Natural killer cell (primary cell): Measurements from ENCODE around the gene ACTC1. TPM values are rescaled to one million over a fixed set of nuclear protein-coding genes. Genes with fewer than 3 reads are reported as not detected.

Experiments used
- ATAC-seq, 3 donors: fragments of 150-1000 bp in 2 of 3; fragments of 200-7000 bp in 1 of 3; cut with Tn5 transposase; 1 replicate in 1 of 3; 2 replicates in 2 of 3; pipeline ENCODE4 v1.10.0; 2021; ENCODE audit warnings: mild to moderate bottlenecking in 2 of 3, moderate library complexity in 2 of 3
- DNase-seq, 2 donors: peaks; one replicate each; pipeline versions ENCODE4 v3.0.0 to v3.0.0-alpha.2; 2013 to 2021; ENCODE audit warnings: mixed read lengths in 1 of 2
- H3K27ac ChIP-seq: one replicate; pipeline ENCODE4 v1.5.1; 2013; ENCODE audit warnings: mild to moderate bottlenecking, low read length
- H3K27me3 ChIP-seq: one replicate; pipeline ENCODE4 v1.6.1; 2013; ENCODE audit warnings: low read length; ENCODE audit not compliant: control insufficient read depth, insufficient read depth
- H3K36me3 ChIP-seq: one replicate; pipeline ENCODE4 v1.6.1; 2013; ENCODE audit warnings: low read length; ENCODE audit not compliant: control insufficient read depth, insufficient read depth
- H3K4me1 ChIP-seq: one replicate; pipeline ENCODE4 v1.6.1; 2013; ENCODE audit warnings: low read length; ENCODE audit not compliant: control insufficient read depth, insufficient read depth
- H3K4me3 ChIP-seq: one replicate; pipeline ENCODE4 v1.5.1; 2013; ENCODE audit warnings: low read length
- H3K9me3 ChIP-seq: one replicate; pipeline ENCODE4 v1.6.1; 2013; ENCODE audit warnings: low read length; ENCODE audit not compliant: control insufficient read depth, insufficient read depth
- H3K27ac Mint-ChIP-seq, 2 donors: one replicate each; pipeline ENCODE4 v1.8.0; 2022; ENCODE audit warnings: mild to moderate bottlenecking in 2 of 2, mixed read lengths in 2 of 2, moderate library complexity in 1 of 2
- H3K27me3 Mint-ChIP-seq, 2 donors: one replicate each; pipeline ENCODE4 v1.8.0; 2022; ENCODE audit warnings: low read depth in 2 of 2, mixed read lengths in 2 of 2
- H3K36me3 Mint-ChIP-seq: one replicate; pipeline ENCODE4 v1.8.0; 2022; ENCODE audit warnings: mixed read lengths
- H3K4me1 Mint-ChIP-seq, 2 donors: one replicate each; pipeline ENCODE4 v1.8.0; 2022; ENCODE audit warnings: mixed read lengths in 2 of 2
- H3K4me3 Mint-ChIP-seq: one replicate; pipeline ENCODE4 v1.8.0; 2022; ENCODE audit warnings: mild to moderate bottlenecking, moderate library complexity, mixed read lengths
- H3K9me3 Mint-ChIP-seq, 2 donors: one replicate each; pipeline ENCODE4 v1.8.0; 2022; ENCODE audit warnings: mixed read lengths in 2 of 2
- WGBS: methylation state at CpG from one replicate; pipeline ENCODE4 v1.1.7; 2013; ENCODE audit warnings: missing lambda C conversion rate; ENCODE audit not compliant: insufficient coverage; 5-methylcytosine and 5-hydroxymethylcytosine counted together
- intact Hi-C: fragments of 100-400 bp; cut with micrococcal nuclease; formaldehyde crosslinking; loops from one replicate; pipeline ENCODE4 v1.14.2; 2022
- total RNA-seq, 4 donors: library from RNA; stranded (reverse); fragments of 120-200 nt in 1 of 4; gene quantifications; one replicate each; pipeline versions ENCODE4 v1.2.3 to v1.2.4, GENCODE V29; 2013 to 2022
- TF ChIP-seq, protein P1 (sequence below): fragments of 200-600 bp; IDR thresholded peaks from one replicate; pipeline ENCODE4 v1.8.0; 2022; ENCODE audit warnings: antibody characterized with exemption

ACTC1 gene
- total RNA-seq, 3 donors from 2014 or later (not counting 1 experiment from before 2014, with no cell fraction given), result not detected

GRCh38 chr15:34754171-34754601, 41.2 kb downstream of the ACTC1 start:
- Mint-ChIP-seq H3K27ac (no peak overlapping the region), H3K4me1 (peaks cover 0 to 4% of the 10 kb centered on the region in 2 donors), H3K4me3 (no peak overlapping the region), H3K27me3 (peaks cover 48 to 82% of the 10 kb centered on the region in 2 donors), H3K9me3 (no peaks in the 10 kb centered on the region), H3K36me3 (no peaks in the 10 kb centered on the region)
- WGBS, result 10% methylated on average over 27 of the region's 27 CpGs
- no peaks in the 10 kb centered on the region for H3K9me3 ChIP-seq
- TF ChIP-seq, protein P1, sequence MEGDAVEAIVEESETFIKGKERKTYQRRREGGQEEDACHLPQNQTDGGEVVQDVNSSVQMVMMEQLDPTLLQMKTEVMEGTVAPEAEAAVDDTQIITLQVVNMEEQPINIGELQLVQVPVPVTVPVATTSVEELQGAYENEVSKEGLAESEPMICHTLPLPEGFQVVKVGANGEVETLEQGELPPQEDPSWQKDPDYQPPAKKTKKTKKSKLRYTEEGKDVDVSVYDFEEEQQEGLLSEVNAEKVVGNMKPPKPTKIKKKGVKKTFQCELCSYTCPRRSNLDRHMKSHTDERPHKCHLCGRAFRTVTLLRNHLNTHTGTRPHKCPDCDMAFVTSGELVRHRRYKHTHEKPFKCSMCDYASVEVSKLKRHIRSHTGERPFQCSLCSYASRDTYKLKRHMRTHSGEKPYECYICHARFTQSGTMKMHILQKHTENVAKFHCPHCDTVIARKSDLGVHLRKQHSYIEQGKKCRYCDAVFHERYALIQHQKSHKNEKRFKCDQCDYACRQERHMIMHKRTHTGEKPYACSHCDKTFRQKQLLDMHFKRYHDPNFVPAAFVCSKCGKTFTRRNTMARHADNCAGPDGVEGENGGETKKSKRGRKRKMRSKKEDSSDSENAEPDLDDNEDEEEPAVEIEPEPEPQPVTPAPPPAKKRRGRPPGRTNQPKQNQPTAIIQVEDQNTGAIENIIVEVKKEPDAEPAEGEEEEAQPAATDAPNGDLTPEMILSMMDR, result no peak
- H3K36me3 ChIP-seq, result no peaks in the 10 kb centered on the region
- peaks cover 20% of the 10 kb centered on the region for H3K27me3 ChIP-seq
- intact Hi-C loops, result no loop called here
- no peak overlapping the region for H3K4me3 ChIP-seq
- no peaks in the 10 kb centered on the region for H3K4me1 ChIP-seq
- ATAC-seq, result no peak
- no peak for DNase-seq
- no peak overlapping the region for H3K27ac ChIP-seq

GRCh38 chr15:34753236-34753894, 42.0 kb downstream of the ACTC1 start:
- H3K27ac ChIP-seq, result no peak overlapping the region
- H3K4me1 Mint-ChIP-seq, result peaks cover 0 to 4% of the 10 kb centered on the region in 2 donors
- intact Hi-C loops, result no loop called here
- no peak overlapping the region for H3K4me3 Mint-ChIP-seq
- H3K27me3 ChIP-seq, result peaks cover 20% of the 10 kb centered on the region
- no peaks in the 10 kb centered on the region for H3K36me3 Mint-ChIP-seq
- no peak overlapping the region for H3K4me3 ChIP-seq
- no peaks in the 10 kb centered on the region for H3K9me3 Mint-ChIP-seq
- no peaks in the 10 kb centered on the region for H3K9me3 ChIP-seq
- H3K36me3 ChIP-seq, result no peaks in the 10 kb centered on the region
- ATAC-seq (no peak), DNase-seq (no peak)
- 39% methylated on average over 6 of the region's 11 CpGs for WGBS
- TF ChIP-seq, protein P1, result no peak
- no peak overlapping the region for H3K27ac Mint-ChIP-seq
- H3K27me3 Mint-ChIP-seq, result peaks cover 50 to 80% of the 10 kb centered on the region in 2 donors
- H3K4me1 ChIP-seq, result no peaks in the 10 kb centered on the region

DNA sequence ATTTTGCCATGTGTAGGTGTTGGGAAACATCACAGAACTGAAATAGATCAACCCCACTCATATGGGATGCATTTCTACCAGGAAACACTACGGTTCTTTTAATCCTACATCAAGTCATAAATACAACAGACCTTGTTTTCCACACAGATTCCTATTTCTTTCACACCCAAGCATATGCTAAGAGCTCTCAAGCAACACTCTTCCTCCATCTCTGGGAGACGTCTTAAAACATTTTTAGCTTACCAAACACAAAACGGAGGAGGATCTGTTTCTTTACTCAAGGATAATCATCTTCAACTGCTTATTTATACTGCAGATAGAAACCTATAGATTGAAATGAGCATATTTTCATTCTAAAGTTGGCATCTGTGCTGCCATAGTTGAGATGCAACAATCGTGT, 45.7 kb downstream of the ACTC1 start:
- H3K36me3 Mint-ChIP-seq, result no peaks in the 10 kb centered on the region
- no peak overlapping the region for H3K4me3 Mint-ChIP-seq
- Histone ChIP-seq H3K9me3 (no peaks in the 10 kb centered on the region), H3K27ac (no peak overlapping the region), H3K4me1 (no peaks in the 10 kb centered on the region), H3K36me3 (no peaks in the 10 kb centered on the region), H3K4me3 (no peak overlapping the region), H3K27me3 (peaks cover 11% of the 10 kb centered on the region)
- DNase-seq, result no peak
- ATAC-seq, result no peak
- H3K27me3 Mint-ChIP-seq, result peaks cover 35 to 69% of the 10 kb centered on the region in 2 donors
- H3K9me3 Mint-ChIP-seq, result peaks cover 0 to 4% of the 10 kb centered on the region in 2 donors
- peaks cover 0 to 4% of the 10 kb centered on the region in 2 donors for H3K4me1 Mint-ChIP-seq
- no peak overlapping the region for H3K27ac Mint-ChIP-seq
- 81% methylated on average over 4 of the region's 4 CpGs for WGBS
- TF ChIP-seq, protein P1, result no peak
- intact Hi-C loops, result no loop called here

Other genes with a start within 250 kb of the ACTC1 start
- 100 to 1,000 TPM; 156 to 239 (median 183) TPM for gene GOLGA8B, start 211.9 kb downstream of the ACTC1 start, total RNA-seq
- gene GJD2, start 40.6 kb downstream of the ACTC1 start, total RNA-seq, result not detected
- gene AQR, start 174.2 kb upstream of the ACTC1 start, total RNA-seq, result 10 to 100 TPM; 44.8 to 64.4 (median 53.0) TPM
- gene ZNF770, start 192.7 kb upstream of the ACTC1 start, total RNA-seq, result 10 to 100 TPM; 26.4 to 35.3 (median 30.1) TPM